Measurements from ENCODE around the gene SAMD10.
A peak's percentile ranks its signal among the peaks of the same experiment; 100 is the strongest.
"Not testable (repeated sequence)": the region's sequence is repeated elsewhere in the genome, so short reads cannot be mapped to it uniquely, and the experiment has no call there.

SAMD10 gene

DNA sequence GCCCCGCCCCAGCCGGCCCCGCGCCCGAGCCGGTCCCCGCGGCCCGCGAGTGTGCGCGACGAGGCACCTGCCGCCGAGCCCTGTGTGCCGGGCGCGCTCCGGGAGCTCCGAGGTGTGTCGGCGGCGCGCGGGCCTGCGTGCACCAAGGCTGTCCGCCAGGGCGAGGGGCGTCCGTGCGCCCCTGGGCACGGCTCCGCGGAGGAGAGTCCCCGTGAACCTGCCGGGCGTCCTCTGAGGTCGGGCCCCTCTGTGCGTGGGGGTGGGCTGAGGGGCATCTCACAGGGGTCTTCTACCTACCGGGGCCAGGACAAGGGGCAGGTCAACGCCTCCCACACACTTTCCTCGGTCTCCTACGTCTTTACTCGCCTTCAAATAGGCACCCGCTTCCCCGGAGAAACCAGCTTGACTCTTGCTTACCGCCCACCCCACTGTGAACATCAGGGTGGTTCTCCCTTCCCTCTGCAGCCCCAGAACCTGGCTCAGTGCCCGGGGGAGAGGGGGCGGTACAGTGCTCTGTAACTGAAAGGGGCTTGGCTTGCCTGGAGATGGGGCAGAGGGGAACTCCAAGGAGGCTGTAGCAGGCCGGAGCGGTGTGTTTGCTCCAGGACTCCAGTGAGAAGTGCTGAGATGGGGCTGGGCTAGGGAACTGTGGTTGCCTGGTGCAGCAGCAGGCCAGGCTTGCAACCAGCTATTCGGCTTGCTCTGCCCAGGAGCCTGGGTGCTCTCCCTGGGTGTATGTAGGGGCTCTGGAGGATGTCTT, at the start of gene SAMD10:
TSS of gene SAMD10 (minus strand) at position 86 of the 760 bp plus-strand sequence. CDS start 175 bp downstream, outside the sequence.
- peak; percentile 30 to 64 for DNase-seq

DNA sequence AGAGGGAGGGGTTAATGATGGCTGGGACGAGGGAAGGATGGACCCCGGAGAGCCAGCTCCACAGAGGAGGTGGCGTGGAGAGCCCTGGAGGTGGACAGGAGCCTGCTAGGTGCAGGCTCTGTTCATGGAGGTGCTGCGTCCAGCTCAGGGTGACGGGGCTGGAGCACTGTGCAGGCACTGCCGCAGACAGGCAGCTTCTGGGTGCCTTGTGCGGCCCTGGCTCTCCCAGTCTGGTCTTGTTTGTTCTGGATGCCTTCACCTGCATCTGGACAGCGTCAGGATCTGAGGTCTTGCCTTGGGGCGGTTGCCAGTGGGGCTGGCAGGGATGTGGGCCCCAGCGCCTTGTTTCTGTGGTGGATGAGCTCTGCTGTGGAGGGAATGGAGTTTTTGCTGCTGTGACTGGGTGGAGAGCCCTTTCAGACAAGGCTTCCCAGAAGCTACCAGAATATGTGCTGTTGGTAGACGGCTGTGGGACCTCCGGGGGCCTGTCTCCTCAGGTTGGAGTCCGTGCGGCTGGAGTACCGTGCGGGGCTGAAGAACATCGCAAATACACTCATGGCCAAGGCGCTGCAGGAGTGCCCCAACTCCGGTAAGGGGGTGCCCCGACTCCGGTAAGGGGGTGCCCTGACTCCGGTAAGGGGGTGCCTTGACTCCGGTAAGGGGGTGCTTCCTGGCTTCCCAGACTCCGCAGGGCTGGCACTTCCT, 48.7 kb upstream of the SAMD10 start:
- no peak for DNase-seq

DNA sequence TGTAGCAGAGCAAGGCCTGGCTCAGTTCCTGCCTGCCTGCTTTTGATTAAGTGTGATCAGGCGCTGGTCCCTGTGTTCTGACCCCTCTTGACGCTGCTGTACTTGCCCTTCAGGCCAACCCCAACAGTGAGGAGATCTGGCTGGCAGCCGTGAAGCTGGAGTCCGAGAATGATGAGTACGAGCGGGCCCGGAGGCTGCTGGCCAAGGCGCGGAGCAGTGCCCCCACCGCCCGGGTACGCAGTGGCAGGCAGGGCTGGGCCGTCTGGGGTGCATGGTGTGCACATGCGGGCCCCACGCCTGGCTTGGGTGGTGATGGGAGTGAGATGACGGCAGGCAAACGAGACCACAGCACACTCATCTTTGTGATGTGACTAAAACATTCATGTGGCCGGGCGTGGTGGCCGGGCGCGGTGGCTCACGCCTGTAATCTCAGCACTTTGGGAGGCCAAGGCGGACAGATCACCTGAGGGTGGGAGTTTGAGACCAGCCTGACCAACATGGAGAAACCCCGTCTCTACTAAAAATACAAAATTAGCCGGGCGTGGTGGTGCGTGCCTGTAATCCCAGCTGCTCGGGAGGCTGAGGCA, 46.5 kb upstream of the SAMD10 start:
- no peak for DNase-seq

DNA sequence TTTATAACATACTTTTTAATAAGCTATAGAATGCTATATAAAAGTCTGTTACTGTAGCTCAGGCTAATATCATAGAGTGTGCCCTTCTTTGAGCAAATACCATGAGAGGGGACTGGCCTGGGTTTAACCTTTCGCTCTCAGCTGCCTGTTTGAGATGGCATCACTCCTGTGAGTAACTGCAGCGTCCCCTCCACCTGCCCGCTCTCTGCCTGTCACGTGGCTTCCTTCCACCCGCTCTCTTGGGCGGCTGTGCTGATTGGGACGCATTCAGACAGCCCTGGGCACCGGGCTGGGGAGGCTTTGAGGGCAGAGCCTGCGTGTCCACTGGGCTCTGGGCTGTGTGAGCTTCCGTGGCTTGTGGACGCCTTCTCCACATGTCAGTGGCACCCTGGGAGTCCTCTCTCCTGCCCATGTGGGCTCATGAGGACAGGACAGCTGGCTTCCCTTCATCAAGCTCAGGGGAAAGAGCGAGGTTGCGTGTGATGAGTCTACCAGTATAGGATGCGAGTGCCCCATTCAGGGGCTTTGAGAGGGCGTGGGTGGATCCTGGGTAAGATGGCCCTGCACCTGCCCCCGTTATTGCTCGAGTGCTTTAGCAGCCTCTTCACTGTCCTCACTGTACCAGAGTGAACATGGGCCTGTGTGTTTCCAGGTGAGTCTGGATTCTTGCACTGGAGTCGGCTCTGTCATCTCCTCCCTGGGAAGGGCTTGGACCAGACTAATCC, 45.8 kb upstream of the SAMD10 start:
- DNase-seq, result no peak

DNA sequence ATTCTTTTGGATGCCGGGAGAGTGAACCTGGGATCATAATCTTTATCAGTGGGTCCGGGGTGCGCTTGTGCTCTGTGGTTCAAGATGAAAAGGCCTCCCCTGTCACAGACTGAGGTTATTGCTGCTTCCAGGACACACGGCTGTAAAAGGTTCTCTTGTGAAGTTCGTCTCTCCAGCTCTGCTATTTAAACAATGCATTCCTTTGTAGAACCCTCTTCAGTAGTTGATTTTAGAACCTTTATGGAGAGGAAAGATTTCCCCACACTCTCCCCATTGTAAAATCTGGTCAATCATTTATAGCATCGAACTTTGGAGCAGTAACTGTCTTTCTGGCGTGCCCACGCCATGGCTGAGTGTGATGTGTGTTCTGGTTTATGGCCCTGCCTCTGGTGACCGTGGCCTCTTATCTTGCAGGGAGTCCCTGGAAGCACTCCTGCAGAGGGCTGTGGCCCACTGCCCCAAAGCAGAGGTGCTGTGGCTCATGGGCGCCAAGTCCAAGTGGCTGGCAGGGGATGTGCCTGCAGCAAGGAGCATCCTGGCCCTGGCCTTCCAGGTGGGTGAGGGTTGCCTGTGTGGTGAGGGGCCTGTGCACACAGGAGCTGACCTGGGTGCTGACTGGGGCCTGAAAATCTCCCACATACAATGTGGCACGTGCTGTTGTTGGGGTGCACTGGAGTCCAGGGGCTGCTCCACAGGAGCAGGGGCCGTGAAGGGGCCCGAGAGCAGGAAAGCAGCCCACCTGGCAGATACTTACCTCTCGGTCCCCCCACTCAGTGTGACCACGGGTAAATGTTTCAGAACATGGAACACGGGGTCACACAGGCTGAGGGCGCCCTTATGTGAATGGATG, 44.9 kb upstream of the SAMD10 start:
- DNase-seq, result no peak

DNA sequence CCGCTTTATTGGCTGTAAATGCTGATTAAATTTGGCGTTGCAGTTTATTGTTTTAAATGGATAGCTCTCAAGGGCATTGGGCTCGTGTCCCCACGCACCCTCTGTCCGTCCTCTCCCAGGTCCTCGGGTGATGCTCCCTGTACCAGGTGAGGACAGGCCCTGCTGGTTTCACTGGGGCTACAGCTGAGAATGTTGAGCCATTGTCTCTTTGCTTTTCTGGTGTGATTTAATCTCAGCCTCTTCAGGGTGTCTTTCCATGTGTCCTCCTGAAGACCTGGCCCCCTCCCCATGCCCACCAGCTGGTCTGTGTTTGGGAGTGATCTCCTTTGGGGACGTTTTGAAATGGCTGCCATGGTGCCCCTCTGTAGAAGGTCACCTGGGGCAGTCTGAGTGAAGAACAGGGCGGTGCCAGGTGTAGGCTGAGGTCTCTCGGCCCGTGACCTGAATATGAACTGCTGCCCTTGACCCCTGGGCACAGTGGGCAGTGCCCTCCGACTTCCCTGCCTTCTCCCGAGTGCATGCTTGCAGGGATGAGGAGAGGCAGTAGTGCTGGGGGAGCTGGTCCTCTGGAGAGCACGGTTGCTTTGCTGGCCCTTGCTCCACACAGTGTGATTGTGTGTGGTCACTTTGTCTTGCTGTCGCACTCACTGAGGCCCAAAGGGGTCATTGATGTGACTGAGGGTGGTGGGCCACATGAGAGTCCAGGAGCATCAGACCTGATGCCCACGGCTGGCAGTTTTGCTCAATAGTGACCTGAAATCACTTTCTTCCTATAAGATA, 44.1 kb upstream of the SAMD10 start:
- no peak for DNase-seq

DNA sequence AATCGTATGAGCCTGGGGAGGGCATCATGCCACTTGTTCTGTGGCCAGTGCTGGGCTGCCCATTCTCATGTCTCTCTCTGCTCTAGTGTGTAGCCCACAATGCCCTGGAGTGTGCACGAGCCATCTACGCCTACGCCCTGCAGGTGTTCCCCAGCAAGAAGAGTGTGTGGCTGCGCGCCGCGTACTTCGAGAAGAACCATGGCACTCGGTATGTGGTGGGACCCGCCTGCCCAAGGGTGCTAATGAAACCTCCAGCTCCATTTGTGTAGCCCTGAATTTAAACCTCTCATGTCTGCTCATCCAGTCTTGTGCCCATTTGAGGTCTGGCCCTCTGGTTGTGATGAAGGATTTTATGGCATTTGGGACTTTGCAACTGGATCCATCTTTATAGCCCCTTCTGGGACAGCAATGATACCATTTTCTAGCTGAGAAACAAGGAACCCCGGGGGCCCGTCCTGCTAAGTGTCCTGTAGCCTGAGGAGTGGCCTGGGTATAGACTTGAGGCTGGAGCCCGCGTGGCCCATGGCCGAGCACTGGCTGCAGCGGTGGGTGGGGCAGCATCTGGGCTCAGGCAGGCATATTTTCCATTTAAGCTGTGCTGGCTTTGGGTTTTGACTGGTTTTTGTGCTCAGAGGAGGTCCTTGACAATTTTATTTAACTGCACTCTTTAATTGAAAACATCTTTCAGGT, 43.4 kb upstream of the SAMD10 start:
- no peak for DNase-seq

DNA sequence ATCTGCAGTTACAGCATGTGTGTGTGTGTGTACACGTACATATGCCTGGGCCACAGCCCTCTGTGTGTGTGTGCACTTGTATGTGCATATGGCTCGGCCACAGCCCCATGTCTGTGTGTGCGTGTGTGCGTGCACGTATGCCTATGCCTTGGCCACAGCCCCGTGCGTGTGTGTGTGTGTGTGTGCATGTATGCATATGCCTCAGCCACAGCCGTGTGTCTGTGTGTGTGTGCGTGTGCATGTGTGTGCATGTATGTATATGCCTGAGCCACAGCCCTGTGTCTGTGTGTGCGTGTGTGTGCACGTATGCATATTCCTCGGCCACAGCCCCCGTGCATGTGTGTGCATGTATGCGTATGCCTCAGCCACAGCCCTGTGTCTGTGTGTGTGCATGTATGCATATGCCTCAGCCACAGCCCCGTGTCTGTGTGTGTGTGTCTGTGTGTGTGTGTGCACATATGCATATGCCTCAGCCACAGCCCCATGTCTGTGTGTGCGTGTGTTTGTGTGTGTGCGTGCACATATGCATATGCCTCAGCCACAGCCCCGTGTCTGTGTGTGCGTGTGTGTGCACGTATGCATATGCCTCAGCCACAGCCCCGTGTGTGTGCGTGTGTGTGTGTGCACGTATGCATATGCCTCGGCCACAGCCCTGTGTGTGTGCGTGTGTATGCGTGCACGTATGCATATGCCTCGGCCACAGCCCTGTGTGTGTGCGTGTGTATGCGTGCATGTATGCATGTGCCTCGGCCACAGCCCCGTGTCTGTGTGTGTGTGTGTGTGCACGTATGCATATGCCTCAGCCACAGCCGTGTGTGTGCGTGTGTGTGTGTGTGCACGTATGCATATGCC, 41.9 kb upstream of the SAMD10 start:
- DNase-seq, result no peak

DNA sequence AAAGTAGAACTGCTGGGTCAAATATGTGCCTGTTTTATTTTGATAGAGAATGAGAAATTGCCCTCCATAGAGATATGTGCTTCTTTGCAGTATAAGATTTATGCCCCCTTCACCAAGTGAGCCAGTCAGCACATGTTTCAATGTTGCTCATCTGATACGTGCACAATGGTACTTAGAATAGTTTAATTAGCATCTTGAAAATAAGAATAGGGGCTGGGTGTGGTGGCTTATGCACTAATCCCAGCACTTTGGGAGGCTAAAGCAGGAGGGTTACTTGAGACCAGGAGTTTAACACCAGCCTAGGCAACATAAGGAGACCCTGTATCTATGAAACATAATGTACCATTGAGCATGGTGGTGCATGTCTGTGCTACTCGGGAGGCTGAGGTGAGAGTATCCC, 36.2 kb upstream of the SAMD10 start:
- peak in 1 of 2 experiments; percentile 20 for DNase-seq

DNA sequence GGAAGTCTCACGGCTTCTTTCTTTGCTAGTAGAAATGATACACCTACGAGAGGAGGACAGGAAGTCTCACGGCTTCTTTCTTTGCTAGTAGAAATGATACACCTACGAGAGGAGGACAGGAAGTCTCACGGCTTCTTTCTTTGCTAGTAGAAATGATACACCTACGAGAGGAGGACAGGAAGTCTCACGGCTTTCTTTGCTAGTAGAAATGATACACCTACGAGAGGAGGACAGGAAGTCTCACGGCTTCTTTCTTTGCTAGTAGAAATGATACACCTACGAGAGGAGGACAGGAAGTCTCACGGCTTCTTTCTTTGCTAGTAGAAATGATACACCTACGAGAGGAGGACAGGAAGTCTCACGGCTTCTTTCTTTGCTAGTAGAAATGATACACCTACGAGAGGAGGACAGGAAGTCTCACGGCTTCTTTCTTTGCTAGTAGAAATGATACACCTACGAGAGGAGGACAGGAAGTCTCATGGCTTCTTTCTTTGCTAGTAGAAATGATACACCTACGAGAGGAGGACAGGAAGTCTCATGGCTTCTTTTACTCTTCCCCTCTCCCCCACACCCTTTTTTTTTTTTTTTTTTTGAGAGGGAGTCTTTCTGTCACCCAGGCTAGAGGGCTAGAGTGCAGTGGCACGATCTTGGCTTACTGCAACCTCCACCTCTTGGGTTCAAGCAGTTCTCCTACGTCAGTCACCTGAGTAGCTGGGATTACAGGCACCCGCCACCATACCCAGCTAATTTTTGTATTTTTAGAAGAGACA, 33.1 kb upstream of the SAMD10 start:
- DNase-seq, result not testable (repeated sequence)

DNA sequence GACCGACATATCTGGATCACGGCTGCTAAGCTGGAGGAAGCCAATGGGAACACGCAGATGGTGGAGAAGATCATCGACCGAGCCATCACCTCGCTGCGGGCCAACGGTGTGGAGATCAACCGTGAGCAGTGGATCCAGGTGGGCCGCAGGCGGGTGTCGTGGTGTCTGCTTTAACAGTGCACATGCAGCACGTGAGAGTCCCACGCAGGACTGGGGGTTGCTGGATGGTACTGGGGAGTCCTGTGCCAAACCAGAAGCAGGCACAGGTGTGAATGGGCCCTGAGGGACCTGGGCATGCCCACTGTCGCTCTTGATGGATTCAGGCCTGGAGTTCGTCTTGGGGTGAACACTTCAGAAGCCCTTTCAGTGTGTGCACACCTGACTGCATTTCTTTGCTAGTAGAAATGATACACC, 31.9 kb upstream of the SAMD10 start:
- no peak for DNase-seq

DNA sequence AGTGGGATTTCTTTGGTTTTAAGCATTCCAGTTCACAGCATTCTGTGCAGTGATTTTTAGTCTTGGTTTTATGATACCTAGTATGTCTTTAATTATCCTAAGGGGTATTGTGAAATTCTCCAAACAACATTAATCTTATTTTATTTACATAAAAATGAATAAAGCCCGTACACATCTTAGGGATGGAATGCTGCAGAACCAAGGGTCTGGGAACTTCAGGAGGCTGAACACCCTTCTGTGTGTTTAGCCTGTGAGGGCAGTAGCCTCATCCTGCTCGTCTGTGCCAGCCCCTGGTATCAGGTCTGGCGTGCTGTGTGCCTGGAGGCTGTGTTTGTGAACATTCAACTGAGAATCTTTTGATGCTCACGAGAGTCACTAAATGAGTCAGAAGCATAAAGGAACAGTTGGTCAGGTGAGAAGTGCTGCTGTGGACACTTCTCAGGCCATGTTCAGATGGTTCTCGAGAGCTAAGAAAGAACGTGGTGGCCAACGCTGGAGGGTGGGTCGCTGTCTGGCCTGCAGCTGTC, 31.3 kb upstream of the SAMD10 start:
- no peak for DNase-seq

DNA sequence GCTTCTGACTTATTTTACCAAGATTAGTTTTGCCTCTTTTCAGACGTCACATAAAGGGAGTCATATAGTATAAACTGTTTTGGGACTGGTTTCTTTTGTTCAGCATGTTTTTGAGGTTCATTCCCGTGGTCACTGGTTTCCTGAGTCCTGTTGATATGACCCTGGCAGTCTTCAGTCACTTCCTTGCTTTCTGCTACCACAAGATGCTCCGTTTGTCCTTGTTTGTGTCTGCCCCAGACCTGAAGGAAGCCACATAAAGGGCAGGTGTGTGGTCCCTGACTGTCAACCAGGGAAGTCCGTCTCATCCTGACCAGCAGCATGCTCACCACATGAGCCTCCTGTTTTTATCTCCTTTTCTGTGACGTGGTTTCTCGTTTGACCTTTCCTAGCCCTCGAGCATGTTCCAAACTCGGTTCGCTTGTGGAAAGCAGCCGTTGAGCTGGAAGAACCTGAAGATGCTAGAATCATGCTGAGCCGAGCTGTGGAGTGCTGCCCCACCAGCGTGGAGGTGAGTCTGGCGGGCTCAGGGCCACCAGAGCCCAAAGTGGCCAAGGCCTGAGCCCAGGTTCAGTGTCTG, 30.5 kb upstream of the SAMD10 start:
- DNase-seq, result no peak

DNA sequence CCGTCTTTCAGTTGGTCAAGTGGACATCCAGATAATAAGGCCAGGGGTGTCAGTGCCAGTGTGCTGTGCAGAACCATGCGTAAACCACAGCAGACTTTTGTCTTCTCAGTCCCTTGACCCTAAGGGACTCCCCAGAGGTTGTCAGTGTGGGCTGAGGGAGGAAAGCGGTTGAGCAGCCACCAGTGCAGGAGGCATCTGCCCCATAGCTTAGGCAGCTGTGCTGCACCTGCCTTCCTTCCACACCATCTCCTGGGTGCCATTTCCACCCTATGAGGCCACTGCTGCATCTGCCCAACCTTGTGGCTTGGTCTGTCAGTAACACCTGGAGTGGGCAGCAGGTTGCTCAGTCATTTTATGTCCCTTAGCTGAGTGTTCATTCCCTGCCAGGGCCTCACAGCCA, 27.5 kb upstream of the SAMD10 start:
- no peak for DNase-seq

DNA sequence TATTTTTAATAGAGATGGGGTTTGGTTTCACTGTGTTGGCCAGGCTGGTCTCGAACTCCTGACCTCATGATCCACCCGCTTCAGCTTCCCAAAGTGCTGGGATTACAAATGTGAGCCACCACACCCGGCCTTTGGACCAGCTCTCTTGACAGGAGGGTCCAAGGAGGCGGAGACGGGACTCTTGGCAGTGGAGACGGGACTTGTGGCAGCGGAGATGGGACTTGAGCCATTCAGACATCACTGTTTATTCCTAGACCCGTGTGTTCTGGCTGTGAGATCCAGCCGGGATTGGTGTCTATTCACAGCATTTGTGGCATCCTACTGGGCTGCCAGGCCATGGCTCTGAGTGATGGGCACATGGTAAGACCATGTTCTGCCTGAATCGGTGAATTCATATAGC, 27.0 kb upstream of the SAMD10 start:
- no peak for DNase-seq

DNA sequence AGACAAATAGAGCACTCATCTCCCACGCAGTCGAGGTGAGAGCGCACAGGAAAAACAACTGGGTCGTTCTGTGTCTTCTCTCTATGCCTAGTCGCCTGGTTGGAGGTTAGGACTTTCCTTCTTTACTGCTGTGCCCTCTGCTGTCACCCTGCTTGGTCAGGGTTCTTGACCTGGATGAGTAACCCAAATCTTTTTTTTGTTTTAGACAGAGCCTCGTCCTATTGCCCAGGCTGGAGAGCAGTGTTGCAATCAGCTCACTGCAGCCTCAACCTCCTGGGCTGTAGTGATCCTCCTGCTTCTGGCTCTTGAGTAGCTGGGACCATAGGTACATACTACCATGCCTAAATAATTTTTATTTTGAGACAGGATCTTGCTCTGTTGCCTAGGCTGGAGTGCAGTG, 26.0 kb upstream of the SAMD10 start:
- DNase-seq, result no peak

DNA sequence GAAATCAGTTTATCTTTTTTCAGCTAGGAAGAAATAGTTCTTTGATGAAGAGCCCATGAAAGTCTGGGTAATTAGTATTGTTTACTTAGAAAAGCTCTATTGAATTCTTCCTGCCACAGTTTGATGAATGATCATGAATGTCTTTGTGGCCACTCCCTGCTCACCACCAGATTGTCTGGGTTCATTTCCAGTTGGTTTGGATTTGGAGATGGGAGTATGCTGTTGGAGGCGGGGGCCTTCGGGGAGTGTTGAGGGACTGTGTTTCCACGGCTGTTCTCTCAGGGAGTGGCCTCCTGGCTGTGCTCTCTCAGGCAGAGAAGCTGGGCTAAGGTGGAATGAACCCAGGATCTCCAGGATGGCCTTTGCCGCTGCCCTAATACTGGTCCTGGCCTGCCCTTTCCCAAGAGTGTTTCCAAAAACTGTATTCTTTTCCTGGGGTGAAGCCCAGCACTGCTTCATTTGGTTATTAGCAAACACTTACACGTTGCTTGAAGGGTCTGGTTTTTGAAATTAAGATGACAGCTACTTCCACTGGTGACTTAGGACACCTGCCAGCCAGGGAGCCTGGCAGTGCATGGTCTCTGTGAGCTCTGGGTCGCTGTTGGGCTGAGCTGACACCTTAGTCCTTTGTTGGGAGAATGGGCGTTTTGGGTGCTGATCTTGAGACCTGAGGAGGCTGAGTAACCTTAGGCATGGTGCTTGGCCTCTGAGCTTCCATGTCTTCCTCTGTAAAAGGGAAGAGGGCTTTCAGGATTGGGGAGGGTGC, 24.7 kb upstream of the SAMD10 start:
- DNase-seq, result no peak

DNA sequence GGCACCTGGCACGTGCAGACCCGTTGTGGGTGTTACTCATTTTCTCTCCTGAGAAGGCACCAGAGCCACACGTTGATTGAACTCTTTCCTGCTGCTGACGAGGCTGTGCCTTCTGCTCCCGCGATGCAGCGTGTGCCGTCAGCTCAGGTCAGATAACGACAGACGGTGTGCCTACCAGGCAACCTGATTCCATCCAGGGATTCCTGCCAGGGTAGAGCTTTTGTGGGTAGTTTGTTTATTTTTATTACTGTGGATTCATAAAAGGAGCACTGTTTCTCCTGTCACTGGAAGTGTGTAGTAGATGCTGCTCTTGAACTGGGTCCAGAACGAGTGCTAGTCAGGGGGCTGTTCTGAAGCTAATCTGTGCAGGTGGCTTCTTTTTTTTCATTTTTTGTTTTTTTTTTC, 22.2 kb upstream of the SAMD10 start:
- no peak for DNase-seq
